NCI-H1092 (cell line): ENCODE results near the gene DIS3.
A peak's percentile ranks its signal among the peaks of the same experiment; 100 is the strongest.
"Not testable (repeated sequence)": the region's sequence is repeated elsewhere in the genome, so short reads cannot be mapped to it uniquely, and the experiment has no call there.

Source experiments
- DNase-seq: peaks from one replicate; lab custom pipeline; 2025; lab: John Stamatoyannopoulos, UW

The DIS3 gene, protein sequence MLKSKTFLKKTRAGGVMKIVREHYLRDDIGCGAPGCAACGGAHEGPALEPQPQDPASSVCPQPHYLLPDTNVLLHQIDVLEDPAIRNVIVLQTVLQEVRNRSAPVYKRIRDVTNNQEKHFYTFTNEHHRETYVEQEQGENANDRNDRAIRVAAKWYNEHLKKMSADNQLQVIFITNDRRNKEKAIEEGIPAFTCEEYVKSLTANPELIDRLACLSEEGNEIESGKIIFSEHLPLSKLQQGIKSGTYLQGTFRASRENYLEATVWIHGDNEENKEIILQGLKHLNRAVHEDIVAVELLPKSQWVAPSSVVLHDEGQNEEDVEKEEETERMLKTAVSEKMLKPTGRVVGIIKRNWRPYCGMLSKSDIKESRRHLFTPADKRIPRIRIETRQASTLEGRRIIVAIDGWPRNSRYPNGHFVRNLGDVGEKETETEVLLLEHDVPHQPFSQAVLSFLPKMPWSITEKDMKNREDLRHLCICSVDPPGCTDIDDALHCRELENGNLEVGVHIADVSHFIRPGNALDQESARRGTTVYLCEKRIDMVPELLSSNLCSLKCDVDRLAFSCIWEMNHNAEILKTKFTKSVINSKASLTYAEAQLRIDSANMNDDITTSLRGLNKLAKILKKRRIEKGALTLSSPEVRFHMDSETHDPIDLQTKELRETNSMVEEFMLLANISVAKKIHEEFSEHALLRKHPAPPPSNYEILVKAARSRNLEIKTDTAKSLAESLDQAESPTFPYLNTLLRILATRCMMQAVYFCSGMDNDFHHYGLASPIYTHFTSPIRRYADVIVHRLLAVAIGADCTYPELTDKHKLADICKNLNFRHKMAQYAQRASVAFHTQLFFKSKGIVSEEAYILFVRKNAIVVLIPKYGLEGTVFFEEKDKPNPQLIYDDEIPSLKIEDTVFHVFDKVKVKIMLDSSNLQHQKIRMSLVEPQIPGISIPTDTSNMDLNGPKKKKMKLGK

DNA sequence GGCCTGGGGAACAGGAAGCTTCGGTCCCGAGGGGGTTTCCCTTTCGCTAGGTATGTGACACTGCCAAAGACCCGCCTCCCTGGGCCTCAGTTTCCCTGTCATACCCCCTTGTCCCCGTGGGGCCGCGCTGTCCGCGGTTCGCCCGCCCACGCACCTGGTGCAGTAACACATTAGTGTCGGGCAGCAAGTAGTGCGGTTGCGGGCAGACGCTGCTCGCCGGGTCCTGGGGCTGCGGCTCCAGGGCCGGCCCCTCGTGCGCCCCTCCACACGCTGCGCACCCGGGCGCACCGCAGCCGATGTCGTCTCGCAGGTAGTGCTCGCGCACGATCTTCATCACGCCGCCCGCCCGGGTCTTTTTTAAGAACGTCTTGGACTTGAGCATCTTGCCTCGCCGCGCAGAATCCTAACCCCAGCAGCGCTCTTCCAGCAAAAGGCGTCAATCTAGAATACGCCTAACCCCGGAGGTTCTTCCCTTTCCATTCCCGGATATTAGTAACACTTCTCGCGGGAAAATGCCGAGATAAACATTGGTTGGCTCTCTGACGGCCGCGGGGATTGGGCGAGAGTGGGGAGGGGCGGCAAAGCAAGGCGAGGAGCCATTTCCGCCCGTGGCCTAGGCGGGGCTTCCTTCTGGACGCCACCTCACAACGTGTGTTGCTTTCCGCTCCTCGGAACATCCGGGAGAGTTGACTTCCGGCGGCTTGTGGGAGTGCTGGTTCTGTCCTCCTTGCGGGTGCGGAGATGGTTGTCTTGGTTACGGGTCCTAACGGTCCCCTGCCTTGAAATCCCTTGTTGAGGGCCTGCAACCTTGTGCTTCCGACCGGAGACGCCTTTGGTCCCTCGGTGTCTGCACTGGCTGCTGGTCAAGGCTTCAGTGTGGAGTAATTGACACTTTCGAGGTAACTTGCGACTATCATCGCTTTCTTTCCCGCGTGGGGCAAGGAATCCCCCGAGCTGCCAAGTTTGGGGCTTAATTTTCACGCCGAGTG is at the start of gene DIS3, which contains the start of gene PIBF1:
TSS of gene DIS3 (minus strand) at position 450 of the 989 bp plus-strand sequence. CDS start at position 382, 68 bp downstream.
TSS of gene PIBF1 (plus strand) at position 683 of the 989 bp plus-strand sequence. CDS start 1,337 bp downstream, outside the sequence.
- peak; percentile 100 for DNase-seq

DNA sequence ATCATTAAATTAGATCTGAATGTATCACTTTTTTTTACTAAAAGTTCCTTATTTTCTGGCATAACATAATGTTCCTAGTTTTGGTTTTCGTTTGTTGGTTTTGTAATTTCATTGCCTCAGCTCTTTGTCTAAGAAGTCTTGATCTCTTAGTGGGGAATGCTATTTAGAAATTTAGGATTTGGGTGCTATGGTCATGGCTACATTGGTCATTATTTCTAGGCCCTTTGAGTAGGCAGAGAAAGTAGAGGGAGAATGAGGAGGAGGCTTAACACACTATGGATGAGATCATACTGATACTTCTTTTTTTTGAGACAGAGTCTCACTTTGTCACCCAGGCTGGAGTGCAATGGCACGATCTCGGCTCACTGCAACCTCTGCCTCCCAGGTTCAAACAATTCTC is 42.0 kb upstream of the DIS3 start:
- DNase-seq, result no peak

DNA sequence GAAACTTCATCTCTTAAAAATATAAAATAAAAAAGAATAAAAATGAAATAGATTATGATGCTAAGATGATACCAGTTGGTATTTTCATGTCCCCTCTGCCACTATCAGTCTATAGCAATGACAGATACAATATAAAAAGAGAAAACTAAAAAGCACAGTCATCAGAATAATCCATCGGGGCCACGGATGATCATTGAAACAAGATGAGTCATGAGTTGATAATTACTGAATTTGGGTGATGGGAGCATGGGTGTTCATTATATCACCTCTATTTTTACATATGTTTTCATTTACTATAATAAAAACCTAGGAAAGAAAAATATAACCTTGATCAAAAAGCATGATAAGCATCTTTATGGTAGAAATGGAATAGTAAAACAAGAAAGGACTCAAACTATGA is 41.4 kb upstream of the DIS3 start:
- DNase-seq, result no peak

DNA sequence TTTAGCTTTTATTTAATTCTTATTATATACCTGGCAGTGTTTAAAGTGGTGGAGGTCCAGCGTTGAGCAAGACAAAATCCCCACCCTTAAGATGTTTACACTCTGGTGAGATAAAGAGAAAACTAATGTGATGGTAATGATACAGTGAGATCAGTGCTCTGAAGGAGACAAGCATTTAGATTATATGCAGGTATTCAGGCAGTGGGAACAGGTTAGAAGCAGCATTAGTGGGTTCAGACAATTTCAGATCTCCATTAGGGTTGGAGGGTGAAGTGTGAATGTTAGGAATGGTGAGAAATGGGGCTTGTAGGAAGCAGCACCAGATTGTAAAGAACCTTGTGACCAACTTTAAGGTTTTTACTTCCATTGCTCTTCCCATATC is 39.2 kb upstream of the DIS3 start:
- DNase-seq, result no peak

DNA sequence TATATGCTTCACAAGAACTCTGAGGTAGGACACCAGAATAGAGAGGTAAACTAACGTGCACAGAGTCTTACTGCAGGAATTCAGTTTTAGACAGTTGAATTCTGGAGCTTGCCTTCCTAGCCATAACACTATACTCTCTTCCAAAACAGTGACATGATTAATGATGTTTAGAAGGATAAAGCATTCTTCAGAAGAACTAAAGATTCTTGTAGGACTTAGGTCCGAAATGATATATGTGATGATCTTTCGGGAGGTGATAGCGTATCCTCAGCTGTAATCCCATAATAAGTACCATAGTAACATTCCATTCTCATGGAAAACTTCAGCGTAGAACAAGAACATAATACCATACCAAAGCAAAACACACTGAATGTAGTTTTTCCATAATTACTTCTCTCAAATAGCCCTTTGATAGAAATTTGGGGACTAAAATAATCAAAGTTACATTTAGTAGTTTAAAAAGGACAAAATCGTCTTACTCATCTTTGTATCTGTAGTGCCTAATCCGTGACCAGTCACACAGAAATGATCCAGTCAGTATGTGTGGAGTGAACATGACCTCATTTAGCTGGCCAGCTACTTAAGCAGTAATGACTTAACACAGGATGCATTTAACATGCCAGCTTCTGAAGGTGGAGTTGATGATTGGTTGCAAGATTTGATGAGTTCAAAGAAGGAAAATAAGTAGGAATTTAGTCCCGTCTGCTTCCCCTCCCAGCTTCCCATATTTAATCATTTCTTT is 38.6 kb upstream of the DIS3 start:
- DNase-seq, result no peak

DNA sequence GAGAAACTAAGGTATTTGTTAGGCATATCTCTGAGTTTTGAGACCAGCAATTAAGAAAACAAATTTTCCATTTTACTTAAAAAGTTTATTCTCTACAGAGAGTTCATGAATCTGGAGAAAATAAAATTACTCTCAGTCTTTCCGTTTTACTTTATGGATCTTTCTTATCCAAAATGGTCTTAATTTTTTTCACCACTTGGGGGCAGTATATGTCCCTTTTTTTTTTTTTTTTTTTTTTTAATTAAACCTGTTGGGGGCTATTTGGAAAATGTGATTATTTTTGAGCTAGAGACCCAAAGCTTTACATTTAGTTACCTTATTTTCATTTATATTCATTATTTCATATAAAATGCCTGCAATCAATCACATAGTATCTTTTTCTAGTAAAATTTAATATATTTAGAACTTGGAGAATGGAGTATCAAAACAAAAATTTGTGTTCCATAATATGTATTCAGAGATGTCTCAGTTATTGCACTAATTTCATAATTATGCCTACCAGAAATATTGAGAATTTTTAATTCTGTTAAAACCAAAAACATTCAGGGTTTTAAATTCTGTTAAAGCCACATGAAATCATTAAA is 27.3 kb upstream of the DIS3 start:
- DNase-seq, result no peak

DNA sequence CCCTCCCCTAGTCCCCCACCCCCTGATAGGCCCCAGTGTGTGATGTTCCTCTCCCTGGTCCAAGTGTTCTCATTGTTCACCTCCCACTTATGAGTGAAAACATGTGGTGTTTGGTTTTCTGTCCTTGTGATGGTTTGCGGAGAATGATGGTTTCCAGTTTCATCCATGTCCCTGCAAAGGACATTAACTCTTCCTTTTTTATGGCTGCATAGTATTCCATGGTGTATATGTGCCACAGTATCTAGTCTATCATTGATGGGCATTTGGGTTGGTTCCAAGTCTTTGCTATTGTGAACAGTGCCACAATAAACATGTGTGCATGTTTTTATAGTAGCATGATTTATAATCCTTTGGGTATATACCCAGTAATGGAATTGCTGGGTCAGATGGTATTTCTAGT is 24.8 kb upstream of the DIS3 start:
- not testable (repeated sequence) for DNase-seq

DNA sequence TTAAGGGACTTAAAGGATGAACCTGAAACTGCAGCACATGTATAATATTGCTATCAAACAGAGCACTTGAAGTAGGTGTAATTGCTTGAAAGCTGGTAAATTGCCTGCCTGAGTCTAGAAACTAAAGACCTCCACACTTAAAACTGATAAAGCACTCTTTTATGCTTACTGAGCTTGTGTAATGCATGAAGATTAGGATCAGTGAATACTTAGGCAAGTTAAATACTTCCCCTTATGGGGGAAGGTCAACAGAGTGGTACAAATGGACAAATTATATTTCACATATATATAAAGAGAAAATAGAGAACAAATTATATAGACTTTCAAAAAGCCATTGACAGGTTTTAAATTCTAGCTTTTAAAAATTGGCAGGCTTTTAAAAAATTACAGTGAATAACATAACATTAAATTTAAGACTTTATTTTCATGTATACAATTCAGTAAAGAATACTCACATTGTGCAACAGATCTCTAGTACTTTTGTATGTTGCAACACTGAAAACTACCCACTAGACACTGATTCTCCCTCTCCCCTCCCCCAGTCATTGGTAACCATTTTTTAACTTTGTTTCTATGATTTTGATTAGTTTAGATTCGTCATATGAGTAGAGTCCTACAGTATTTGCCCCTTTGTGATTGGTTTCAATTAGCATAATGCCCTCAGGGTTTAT is 24.1 kb upstream of the DIS3 start:
- no peak for DNase-seq

DNA sequence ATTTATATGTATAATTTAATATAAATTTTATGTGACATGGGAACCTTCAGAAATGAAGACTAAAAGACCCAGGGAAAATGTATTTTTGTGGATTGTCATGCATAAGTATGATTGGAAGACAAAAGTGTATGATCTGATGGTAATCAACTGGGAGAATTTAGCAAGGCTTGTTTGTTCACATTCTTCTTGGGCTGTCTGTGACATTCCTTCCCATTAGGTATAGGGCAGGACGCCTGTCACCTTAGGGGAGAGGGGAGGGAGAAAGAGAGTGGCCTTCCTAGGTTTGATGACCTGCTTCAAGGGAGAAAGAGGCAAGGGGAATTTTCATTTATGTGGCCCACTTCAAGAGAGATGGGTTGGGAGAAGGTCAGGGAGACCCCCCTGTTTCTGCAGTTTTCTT is 22.6 kb upstream of the DIS3 start:
- no peak for DNase-seq

DNA sequence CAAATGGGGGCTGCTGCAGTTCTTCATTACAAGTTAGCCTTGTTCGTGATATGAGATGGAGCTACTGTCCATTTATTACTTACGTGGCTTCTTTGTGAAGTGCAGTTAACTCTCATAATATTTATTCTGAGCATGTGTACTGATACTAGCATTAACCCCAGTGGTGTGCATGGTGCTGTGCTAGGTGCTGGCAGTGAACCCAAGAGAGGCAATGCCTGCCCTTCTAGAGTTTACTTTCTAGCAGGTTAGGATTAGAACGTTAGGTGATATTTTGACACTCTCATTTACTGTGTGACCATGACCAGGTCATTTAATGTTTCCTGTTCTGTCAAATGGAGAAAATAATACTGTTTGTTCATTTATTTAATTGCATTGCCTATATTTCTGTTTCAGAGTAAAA is 17.1 kb upstream of the DIS3 start:
- no peak for DNase-seq

DNA sequence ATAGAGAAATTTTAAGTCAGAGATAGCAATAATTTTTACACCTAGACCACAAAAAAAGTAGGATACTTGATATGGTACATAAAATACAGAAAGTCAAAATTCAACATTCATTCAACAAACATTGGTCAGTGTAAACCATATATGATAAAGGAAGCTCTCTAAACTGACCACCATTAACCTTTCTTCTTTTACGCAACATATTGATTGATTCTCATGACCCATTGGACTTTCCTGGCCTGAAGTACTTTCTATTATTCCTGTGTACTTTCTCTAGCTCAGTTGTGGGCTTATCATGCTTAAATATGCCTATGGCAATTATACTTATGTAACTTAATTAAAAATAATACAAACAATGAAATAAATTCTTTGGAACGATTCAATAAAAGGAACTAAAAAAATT is 10.9 kb upstream of the DIS3 start:
- no peak for DNase-seq

DNA sequence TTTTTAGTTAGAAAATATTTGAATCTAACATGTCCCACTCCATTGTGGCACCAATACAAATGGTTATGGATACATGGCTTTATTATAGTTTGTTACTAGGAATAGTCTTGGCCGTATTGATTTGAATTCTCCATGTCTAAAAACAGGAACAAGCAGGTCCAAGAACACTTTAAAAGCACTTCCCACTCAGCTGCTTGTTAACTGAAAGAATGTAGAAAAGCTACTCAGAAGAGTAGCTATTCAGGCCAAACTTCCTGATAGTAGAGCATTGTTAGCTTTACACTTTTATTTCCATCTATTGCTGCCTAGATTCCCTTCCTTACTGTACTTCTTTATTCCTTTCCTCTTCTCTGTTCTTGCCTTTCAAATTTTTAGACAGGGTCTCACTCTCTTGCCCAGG is 7.1 kb upstream of the DIS3 start:
- DNase-seq, result no peak

DNA sequence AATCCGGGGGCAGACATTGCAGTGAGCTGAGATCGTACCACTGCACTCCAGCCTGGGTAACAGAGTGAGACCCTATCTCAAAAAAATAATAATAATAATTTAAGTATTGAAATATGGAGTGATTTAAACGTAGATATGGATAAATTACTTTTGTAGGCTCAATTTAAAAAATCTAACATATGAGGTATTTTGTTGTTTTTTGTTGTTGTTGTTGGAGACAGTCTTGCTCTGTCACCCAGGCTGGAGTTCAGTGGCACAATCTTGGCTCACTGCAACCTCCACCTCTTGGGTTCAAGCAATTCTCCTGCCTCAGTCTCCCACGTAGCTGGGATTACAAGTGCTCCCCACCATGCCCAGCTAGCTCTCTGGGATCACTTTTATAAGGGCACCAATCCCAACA is 3.0 kb upstream of the DIS3 start:
- not testable (repeated sequence) for DNase-seq

DNA sequence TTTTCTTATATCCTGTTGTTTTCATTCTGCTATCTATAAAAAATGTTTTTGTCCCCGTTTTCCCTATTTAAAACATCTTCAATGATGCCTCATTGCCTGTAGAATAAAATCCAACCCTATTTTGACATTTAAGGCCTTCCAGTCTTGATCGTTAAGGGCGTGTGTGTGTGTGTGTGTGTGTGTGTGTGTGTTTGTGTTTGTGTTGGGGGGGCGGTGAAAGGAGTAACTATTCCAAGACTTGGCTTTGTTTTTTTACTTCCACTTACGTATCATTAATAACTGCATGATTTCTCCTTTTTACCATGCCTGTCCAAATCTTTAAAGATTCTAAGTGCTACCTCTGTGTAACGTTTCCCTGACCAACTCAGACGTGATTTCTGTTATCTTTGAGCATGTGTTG is 1.0 kb upstream of the DIS3 start:
- DNase-seq, result no peak

DNA sequence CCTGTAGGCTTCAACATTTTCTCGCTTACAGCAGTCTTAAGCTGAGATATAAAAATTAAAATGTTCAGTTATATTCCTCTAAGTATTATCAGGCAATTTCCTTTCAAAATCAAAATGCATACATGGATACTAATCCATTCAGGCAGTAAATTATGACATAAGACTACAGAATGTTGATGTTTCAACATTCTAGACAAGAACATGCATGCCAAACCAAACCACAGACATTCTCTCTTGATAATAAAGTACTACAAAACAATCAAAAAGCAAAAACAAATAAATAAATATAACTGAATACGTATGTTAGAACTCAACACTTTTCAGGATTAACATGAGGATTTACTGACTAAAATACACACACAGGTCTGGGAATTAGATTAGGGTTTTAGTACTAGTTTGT is 7.7 kb downstream of the DIS3 start:
- no peak for DNase-seq

DNA sequence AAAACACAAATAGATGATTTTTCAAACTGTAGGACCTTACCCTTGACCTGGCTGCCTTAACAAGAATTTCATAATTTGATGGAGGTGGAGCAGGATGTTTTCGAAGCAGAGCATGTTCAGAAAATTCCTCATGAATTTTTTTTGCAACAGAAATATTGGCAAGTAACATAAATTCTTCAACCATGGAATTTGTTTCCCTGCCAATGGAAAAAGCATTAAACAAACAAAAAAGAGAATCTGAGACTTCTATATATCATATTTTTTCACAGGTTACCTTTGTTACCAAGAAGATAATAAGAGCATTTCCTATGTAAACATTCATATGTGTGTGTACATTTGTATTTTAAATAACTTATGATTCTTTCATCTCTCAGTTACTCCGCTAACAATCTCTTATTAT is 18.3 kb downstream of the DIS3 start:
- DNase-seq, result no peak

DNA sequence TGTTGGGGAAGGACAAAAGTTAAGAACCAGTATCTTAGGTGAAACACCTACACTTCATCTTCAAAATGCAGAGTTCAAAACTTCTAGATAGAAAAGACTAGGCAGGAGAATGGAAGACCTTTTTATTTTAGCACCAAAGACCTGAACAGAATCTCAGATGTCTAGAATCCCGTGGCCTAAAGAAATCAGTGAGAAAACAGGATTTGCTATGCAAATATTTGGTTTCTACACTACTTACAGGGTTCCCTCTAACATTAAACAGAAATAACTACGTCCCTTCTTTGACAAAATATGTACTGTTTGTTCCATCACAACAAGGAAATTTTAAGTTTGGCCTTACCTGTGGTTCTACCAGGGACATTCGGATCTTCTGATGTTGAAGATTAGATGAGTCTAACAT is 21.5 kb downstream of the DIS3 start:
- DNase-seq, result no peak

DNA sequence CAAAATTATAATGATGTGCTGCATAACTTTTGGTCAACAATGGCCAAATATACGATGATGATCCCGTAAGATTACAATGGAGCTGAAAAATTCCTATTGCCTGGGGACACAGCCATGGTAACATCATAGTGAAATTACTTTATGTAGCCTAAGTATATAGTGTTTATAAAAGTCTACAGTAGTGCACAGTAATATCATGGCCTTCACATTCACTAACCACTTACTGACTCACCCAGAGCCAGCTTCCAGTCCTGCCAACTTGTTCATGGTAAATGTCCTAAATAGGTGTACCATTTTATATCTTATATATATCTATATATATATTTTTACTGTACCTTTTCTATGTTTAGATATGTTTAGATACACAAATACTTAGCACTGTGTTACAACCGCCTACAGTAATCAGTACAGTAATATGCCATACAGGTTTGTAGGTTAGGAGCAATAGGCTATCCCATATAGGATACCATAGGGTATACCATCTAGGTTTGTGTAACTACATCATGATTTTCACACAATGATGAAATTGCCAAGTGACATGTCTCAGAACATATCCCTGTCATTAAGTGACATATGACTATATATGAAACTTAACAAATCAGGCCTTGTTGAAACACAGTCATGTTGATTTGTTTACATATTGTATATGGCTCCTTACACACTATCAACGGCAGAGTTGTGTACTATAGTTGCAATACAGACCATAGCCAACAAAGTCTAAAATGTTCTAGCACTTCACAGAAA is 23.7 kb downstream of the DIS3 start:
- DNase-seq, result no peak

DNA sequence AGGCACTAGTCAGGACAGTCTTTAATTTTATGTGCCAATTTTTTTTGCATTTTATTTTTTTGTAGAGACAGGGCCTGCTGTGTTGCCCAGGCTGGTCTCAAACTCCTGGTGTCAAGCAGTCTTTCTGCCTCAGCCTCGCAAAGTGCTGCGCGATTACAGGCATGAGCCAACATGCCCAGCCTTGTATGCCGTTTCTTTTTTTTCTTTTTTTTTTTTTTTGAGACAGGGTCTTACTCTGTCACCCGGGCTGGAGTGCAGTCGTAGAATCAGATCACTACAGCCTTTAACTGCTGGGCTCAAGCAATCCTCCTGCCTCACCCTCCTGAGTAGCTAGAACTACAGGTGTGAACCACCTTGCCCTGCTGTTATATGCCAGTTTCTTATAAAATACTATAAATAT is 27.6 kb downstream of the DIS3 start:
- no peak for DNase-seq
